OCI-M2 (cell line): ENCODE measurements around the gene GGN.
A peak's percentile ranks its signal among the peaks of the same experiment; 100 is the strongest.
"Not testable (repeated sequence)": the region's sequence is repeated elsewhere in the genome, so short reads cannot be mapped to it uniquely, and the experiment has no call there.

Experiments
- DNase-seq: peaks from one replicate; lab custom pipeline; 2025; ENCODE audit not compliant: unreplicated experiment; lab: John Stamatoyannopoulos, UW

GGN gene

GRCh38 chr19:38387550-38388348 is at the start of gene GGN:
Gene GGN (minus strand): TSS chr19:38388034. CDS start chr19:38387261, 773 bp downstream.
- DNase-seq, result peak; percentile 97

- no peak for DNase-seq
These were observed 49.5 kb upstream of the GGN start for GRCh38 chr19:38437295-38437694.

GRCh38 chr19:38434549-38435051 is 46.8 kb upstream of the GGN start:
- no peak for DNase-seq

- no peak for DNase-seq
These were observed 45.5 kb upstream of the GGN start, which contains the start of gene RYR1 for GRCh38 chr19:38433268-38433733. Gene RYR1 (plus strand): TSS chr19:38433691. CDS start chr19:38433830, 139 bp downstream.

GRCh38 chr19:38430931-38431330 is 43.1 kb upstream of the GGN start:
- DNase-seq, result no peak

GRCh38 chr19:38429811-38430156 is 42.0 kb upstream of the GGN start:
- DNase-seq, result no peak

GRCh38 chr19:38429055-38429810 is 41.4 kb upstream of the GGN start:
- DNase-seq, result no peak

- DNase-seq, result not testable (repeated sequence)
These were observed 39.3 kb upstream of the GGN start for GRCh38 chr19:38427035-38427677.

GRCh38 chr19:38425810-38426466 is 38.1 kb upstream of the GGN start, which contains the start of gene RASGRP4:
Gene RASGRP4 (minus strand): TSS chr19:38426219. CDS start chr19:38426091, 128 bp downstream.
- DNase-seq, result peak; percentile 91

GRCh38 chr19:38425222-38425809 is 37.5 kb upstream of the GGN start:
- DNase-seq, result no peak

GRCh38 chr19:38424272-38424671 is 36.4 kb upstream of the GGN start:
- no peak for DNase-seq

GRCh38 chr19:38422438-38422837 is 34.6 kb upstream of the GGN start:
- DNase-seq, result no peak

- no peak for DNase-seq
These were observed 34.0 kb upstream of the GGN start for GRCh38 chr19:38421856-38422255.

- no peak for DNase-seq
These were observed 33.1 kb upstream of the GGN start for GRCh38 chr19:38420935-38421334.

- no peak for DNase-seq
These were observed 30.0 kb upstream of the GGN start for GRCh38 chr19:38417544-38418506.

GRCh38 chr19:38417146-38417543 is 29.3 kb upstream of the GGN start:
- DNase-seq, result no peak

GRCh38 chr19:38413416-38413815 is 25.6 kb upstream of the GGN start:
- DNase-seq, result no peak

- peak; percentile 95 for DNase-seq
These were observed 25.1 kb upstream of the GGN start for GRCh38 chr19:38412961-38413360.

- DNase-seq, result no peak
These were observed 24.7 kb upstream of the GGN start for GRCh38 chr19:38412491-38412890.
